HepG2 (cell line): ENCODE results near the gene PAPSS1. TPM values are rescaled to one million over a fixed set of nuclear protein-coding genes. Genes with fewer than 3 reads are reported as not detected.
A peak's percentile ranks its signal among the peaks of the same experiment; 100 is the strongest.

ENCODE experiments used
- ATF2 ChIP-seq: sonication (generic); formaldehyde crosslinking; IDR thresholded peaks from 2 replicates; pipeline ENCODE4 v1.4.0; 2020; ENCODE audit warnings: missing genetic modification reagents
- DPF2 ChIP-seq: sonication (generic); formaldehyde crosslinking; IDR thresholded peaks from 2 replicates; pipeline ENCODE4 v1.4.0; 2020; ENCODE audit warnings: mild to moderate bottlenecking, low read depth, missing genetic modification reagents, borderline replicate concordance
- E2F5 ChIP-seq: sonication (generic); formaldehyde crosslinking; conservative IDR thresholded peaks from 2 replicates; pipeline ENCODE4 v1.4.0; 2020; ENCODE audit warnings: missing genetic modification reagents
- EP300 ChIP-seq, 3 experiments: sonication (generic) in 1 of 3; formaldehyde crosslinking in 1 of 3; IDR thresholded peaks; 2 replicates each; pipeline versions ENCODE4 v1.5.1 to v1.6.1; 2011 to 2020; ENCODE audit warnings: low read depth in 2 of 3, low read length in 2 of 3, borderline replicate concordance in 1 of 3, improper control_type of control experiment in 1 of 3, mild to moderate bottlenecking in 1 of 3, missing genetic modification reagents in 1 of 3, moderate library complexity in 1 of 3
- FOXP1 ChIP-seq, 2 experiments: fragments of 450-650 bp in 1 of 2; IDR thresholded peaks; 2 replicates each; pipeline ENCODE4 v1.6.1; 2017 to 2018; ENCODE audit warnings: antibody characterized with exemption in 1 of 2
- GFI1 ChIP-seq: sonication (generic); formaldehyde crosslinking; IDR thresholded peaks from 2 replicates; pipeline ENCODE4 v1.5.0; 2020; ENCODE audit warnings: missing genetic modification reagents, mild to moderate bottlenecking, borderline replicate concordance
- GZF1 ChIP-seq: sonication (generic); formaldehyde crosslinking; IDR thresholded peaks from 2 replicates; pipeline ENCODE4 v1.5.1; 2020; ENCODE audit warnings: mild to moderate bottlenecking, missing genetic modification reagents
- HDAC6 ChIP-seq: fragments of 200-600 bp; sonication (generic); IDR thresholded peaks from 2 replicates; pipeline ENCODE4 v1.7.0; 2017; ENCODE audit warnings: mild to moderate bottlenecking, antibody characterized with exemption, low read length, low read depth
- HIC2 ChIP-seq: sonication (generic); formaldehyde crosslinking; IDR thresholded peaks from 2 replicates; pipeline ENCODE4 v1.9.0; 2022; ENCODE audit warnings: low read depth, missing genetic modification reagents
- KLF12 ChIP-seq: sonication (generic); formaldehyde crosslinking; IDR thresholded peaks from 2 replicates; pipeline ENCODE4 v1.4.0; 2020; ENCODE audit warnings: missing genetic modification reagents, borderline replicate concordance
- MED1 ChIP-seq: sonication (generic); formaldehyde crosslinking; IDR thresholded peaks from 2 replicates; pipeline ENCODE4 v1.4.0; 2020; ENCODE audit warnings: missing genetic modification reagents
- RCOR2 ChIP-seq: IDR thresholded peaks from 2 replicates; pipeline ENCODE4 v1.6.1; 2016; ENCODE audit warnings: missing biosample characterization, missing genetic modification reagents
- SAP130 ChIP-seq: IDR thresholded peaks from 2 replicates; pipeline ENCODE4 v1.6.1; 2016; ENCODE audit warnings: low read depth
- SIX1 ChIP-seq: sonication (generic); formaldehyde crosslinking; IDR thresholded peaks from 2 replicates; pipeline ENCODE4 v1.4.0; 2020; ENCODE audit warnings: missing genetic modification reagents, borderline replicate concordance
- TCF7 ChIP-seq: sonication (generic); IDR thresholded peaks from 2 replicates; pipeline ENCODE4 v1.6.1; 2016; ENCODE audit warnings: antibody characterized with exemption, low read depth
- ZNF230 ChIP-seq: sonication (generic); formaldehyde crosslinking; IDR thresholded peaks from 2 replicates; pipeline ENCODE4 v1.4.0; 2020; ENCODE audit warnings: mild to moderate bottlenecking, missing genetic modification reagents
- ZNF362 ChIP-seq: sonication (generic); formaldehyde crosslinking; IDR thresholded peaks from 2 replicates; pipeline ENCODE4 v1.4.0; 2020; ENCODE audit warnings: missing genetic modification reagents, mild to moderate bottlenecking, borderline replicate concordance
- ZNF430 ChIP-seq: sonication (generic); formaldehyde crosslinking; IDR thresholded peaks from 2 replicates; pipeline ENCODE4 v1.9.0; 2021; ENCODE audit warnings: mild to moderate bottlenecking, missing genetic modification reagents
- polyA plus RNA-seq, 8 experiments: library from polyadenylated mRNA; depleted of rRNA in 3 of 8; stranded (reverse) in 7 of 8; unstranded in 1 of 8; fragments of >200 nt; fragmentation: Illumina TruSeq in 4 of 8; extraction: Trizol in 4 of 8; gene quantifications; 2 replicates each; pipeline versions ENCODE4 v1.2.1 to v1.2.3, GENCODE V29; 2011 to 2016; ENCODE audit warnings: low read depth in 4 of 8, missing spikeins in 1 of 8, mixed read lengths in 1 of 8; ENCODE audit not compliant: insufficient read depth in 1 of 8
- total RNA-seq, 5 experiments: library from RNA; depleted of rRNA; stranded (reverse); fragments of >200 nt; fragmentation: Illumina TruSeq; extraction: Trizol; gene quantifications; 2 replicates each; pipeline ENCODE4 v1.2.3, GENCODE V29; 2016; ENCODE audit warnings: low read depth in 1 of 5

Gene PAPSS1
- total and polyA plus RNA-seq, 2 of the 13 experiments (the other 11 are each of a cell fraction or from before 2014, with no cell fraction given), result 105 to 126 TPM

- no peak for TF ChIP-seq HIC2 (CRISPR knock-in tag)
- TF ChIP-seq ZNF430 (CRISPR knock-in tag), result no peak
- TF ChIP-seq TCF7, result peak; percentile 42
- no peak for TF ChIP-seq KLF12 (CRISPR knock-in tag)
- TF ChIP-seq MED1, result no peak
- no peak for TF ChIP-seq GZF1 (CRISPR knock-in tag)
- no peak for TF ChIP-seq E2F5 (CRISPR knock-in tag)
- TF ChIP-seq SAP130 (CRISPR knock-in tag), result 0 out of 2 replicates have a peak, but pooled peaks have one; percentile 20
- TF ChIP-seq SIX1 (CRISPR knock-in tag), result no peak
- TF ChIP-seq RCOR2 (CRISPR knock-in tag), result no peak
- no peak for TF ChIP-seq DPF2 (CRISPR knock-in tag)
- peak in 1 of 2 experiments; percentile 51; a peak in 2 of 4 replicates for TF ChIP-seq EP300 (IDR thresholded peaks at IDR 0.05; ENCODE audit: low read depth in 2 of 2, low read length in 2 of 2)
- no peak for TF ChIP-seq EP300 (CRISPR knock-in tag; IDR thresholded peaks at IDR 0.05; ENCODE audit: borderline replicate concordance)
- TF ChIP-seq GFI1, result peak; percentile 56; the same call in 1 of the 2 replicates
- no peak for TF ChIP-seq ZNF230 (CRISPR knock-in tag)
- TF ChIP-seq ATF2 (CRISPR knock-in tag), result no peak
- no peak for TF ChIP-seq FOXP1 (IDR thresholded peaks at IDR 0.05)
- TF ChIP-seq FOXP1 (CRISPR knock-in tag; IDR thresholded peaks at IDR 0.05), result peak; percentile 19; the same call in 1 of the 2 replicates
- TF ChIP-seq HDAC6, result no peak
- TF ChIP-seq ZNF362 (CRISPR knock-in tag), result peak; percentile 52; the same call in 1 of the 2 replicates
Observed at GRCh38 chr4:107751670-107752069, 31.6 kb upstream of the PAPSS1 start (continued).
